ENCODE results near the gene HSPA8. TPM values are rescaled to one million over a fixed set of nuclear protein-coding genes. Genes with fewer than 3 reads are reported as not detected.

Gene HSPA8
- total and polyA plus RNA-seq, 2 of the 4 experiments (the other 2 are of a cell fraction), result 2,309 to 4,346 TPM

Small RNA genes lying within 50 kb of the gene (microRNA-seq; reads per million reads assigned to microRNA genes)
- gene RPL31P47 (ENCODE audit: insufficient read depth, insufficient read length) (not detected), gene SNORD14C (ENCODE audit: insufficient read depth, insufficient read length) (not detected), gene SNORD14D (ENCODE audit: insufficient read depth, insufficient read length) (not detected), gene SNORD14E (ENCODE audit: insufficient read depth, insufficient read length) (5.2 reads per million)

Small RNA genes lying within 50 kb of the gene (small RNA-seq; reads per million reads assigned to genes)
- gene RPL31P47, result 0 reads per million in 5 experiments
- gene SNORD14C, result 0 reads per million in 5 experiments
- gene SNORD14D, result 0 reads per million in 5 experiments
- gene SNORD14E, result 67.2 to 1,707 (median 685) reads per million in 5 experiments

Other genes with a start within 250 kb of the HSPA8 start
- gene CRTAM, start 223.6 kb downstream of the HSPA8 start, total RNA-seq (2012; rRNA removed), result not detected in 2 replicates
- not detected in 2 replicates for gene CRTAM, start 223.6 kb downstream of the HSPA8 start, polyA plus RNA-seq (2012; rRNA removed)
- gene JHY, start 179.4 kb downstream of the HSPA8 start, total RNA-seq (2012; rRNA removed), result 0.54 and 0.56 TPM in 2 replicates
- gene JHY, start 179.4 kb downstream of the HSPA8 start, polyA plus RNA-seq (2012; rRNA removed), result 0.46 and 0.51 TPM in 2 replicates
- not detected in 2 replicates for gene BSX, start 80.3 kb downstream of the HSPA8 start, total RNA-seq (2012; rRNA removed)
- gene BSX, start 80.3 kb downstream of the HSPA8 start, polyA plus RNA-seq (2012; rRNA removed), result not detected in 2 replicates
- gene CLMP, start 133.1 kb upstream of the HSPA8 start, total RNA-seq (2012; rRNA removed), result 54.7 and 56.1 TPM in 2 replicates
- 78.9 and 95.7 TPM in 2 replicates for gene CLMP, start 133.1 kb upstream of the HSPA8 start, polyA plus RNA-seq (2012; rRNA removed)